ENCODE data around the gene CELF1.
"Not testable (repeated sequence)": the region's sequence is repeated elsewhere in the genome, so short reads cannot be mapped to it uniquely, and the experiment has no call there.

CELF1 gene

GRCh38 chr11:47536915-47537314, 16.0 kb downstream of the CELF1 start:
- no peak for DNase-seq

GRCh38 chr11:47534704-47535251, 18.2 kb downstream of the CELF1 start:
- no peak for DNase-seq

GRCh38 chr11:47533690-47534151, 19.2 kb downstream of the CELF1 start:
- no peak for DNase-seq

- DNase-seq = no peak
Measured at GRCh38 chr11:47532597-47533213, 20.2 kb downstream of the CELF1 start.

- no peak for DNase-seq
Measured at GRCh38 chr11:47531666-47532065, 21.3 kb downstream of the CELF1 start.

GRCh38 chr11:47530721-47531120, 22.2 kb downstream of the CELF1 start:
- DNase-seq = not testable (repeated sequence)

- DNase-seq = no peak
Measured at GRCh38 chr11:47529951-47530350, 23.0 kb downstream of the CELF1 start.

- no peak for DNase-seq
Measured at GRCh38 chr11:47527186-47527585, 25.7 kb downstream of the CELF1 start.

- not testable (repeated sequence) for DNase-seq
Measured at GRCh38 chr11:47526032-47526431, 26.9 kb downstream of the CELF1 start.

GRCh38 chr11:47524291-47524874, 28.5 kb downstream of the CELF1 start:
- peak; percentile 58 for DNase-seq

- no peak for DNase-seq
Measured at GRCh38 chr11:47523490-47524225, 29.3 kb downstream of the CELF1 start.

GRCh38 chr11:47518212-47518964, 34.5 kb downstream of the CELF1 start:
- DNase-seq = peak; percentile 44

- no peak for DNase-seq
Measured at GRCh38 chr11:47516984-47517853, 35.7 kb downstream of the CELF1 start.

- DNase-seq = no peak
Measured at GRCh38 chr11:47516155-47516554, 36.8 kb downstream of the CELF1 start.

GRCh38 chr11:47514825-47515647, 37.9 kb downstream of the CELF1 start:
- peak; percentile 46 for DNase-seq

- DNase-seq = no peak
Measured at GRCh38 chr11:47512701-47513100, 40.2 kb downstream of the CELF1 start.

- DNase-seq = no peak
Measured at GRCh38 chr11:47511917-47512316, 41.0 kb downstream of the CELF1 start.

- DNase-seq = no peak
Measured at GRCh38 chr11:47510209-47510608, 42.7 kb downstream of the CELF1 start.

- DNase-seq = no peak
Measured at GRCh38 chr11:47509077-47509536, 43.8 kb downstream of the CELF1 start.

GRCh38 chr11:47508240-47508957, 44.5 kb downstream of the CELF1 start:
- DNase-seq = no peak
